ENCODE measurements around the gene MAP1LC3A. TPM values are rescaled to one million over a fixed set of nuclear protein-coding genes. Genes with fewer than 3 reads are reported as not detected.

Gene MAP1LC3A
- total RNA-seq, 1 donor from 2014 or later = 67.2 TPM

DNA sequence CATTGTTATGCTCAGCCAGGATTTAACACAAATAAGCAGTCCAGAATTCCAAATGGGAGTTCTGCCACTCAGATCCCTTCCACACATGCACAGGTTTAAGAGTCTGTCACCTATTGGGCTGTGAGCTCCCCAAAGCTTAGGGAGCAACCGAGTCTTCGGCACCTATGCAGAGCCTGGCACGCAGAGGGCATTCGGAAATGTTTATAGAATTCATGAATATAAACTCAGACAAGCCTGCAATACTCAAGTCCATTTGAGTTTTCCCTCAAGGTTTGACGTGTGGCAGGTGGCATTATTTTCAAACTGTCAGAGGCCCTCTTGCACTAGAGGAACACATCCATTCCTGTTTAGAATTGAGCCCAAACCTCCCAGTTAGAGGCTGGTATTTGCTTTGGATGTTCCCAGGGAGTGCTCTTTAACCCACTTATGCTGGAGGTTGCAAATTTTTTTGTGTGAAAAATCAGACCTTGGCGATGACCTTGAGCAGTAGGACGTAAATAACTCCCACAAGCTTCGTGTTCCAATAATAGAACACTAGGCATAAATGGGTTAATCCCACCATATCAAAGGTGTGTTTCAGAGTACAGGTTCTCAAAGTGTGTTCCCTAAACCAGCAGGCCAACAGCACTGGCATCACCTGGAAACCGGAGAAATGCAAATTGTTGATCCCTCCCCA is 28.1 kb downstream of the MAP1LC3A start:
- H3K27me3 Mint-ChIP-seq (ENCODE audit: unreplicated experiment) = no peaks in the 10 kb centered on the region
- peaks cover 4% of the 10 kb centered on the region for H3K4me1 Mint-ChIP-seq (ENCODE audit: unreplicated experiment)
- no peaks in the 10 kb centered on the region for H3K9me3 Mint-ChIP-seq (ENCODE audit: unreplicated experiment)
- H3K27ac Mint-ChIP-seq (ENCODE audit: unreplicated experiment) = no peak overlapping the region
- DNase-seq (ENCODE audit: extremely low spot score, unreplicated experiment) = peak; percentile 36
- no peaks in the 10 kb centered on the region for H3K36me3 Mint-ChIP-seq (ENCODE audit: unreplicated experiment)
- H3K4me3 Mint-ChIP-seq (ENCODE audit: unreplicated experiment) = no peak overlapping the region
- TF ChIP-seq, protein P1, sequence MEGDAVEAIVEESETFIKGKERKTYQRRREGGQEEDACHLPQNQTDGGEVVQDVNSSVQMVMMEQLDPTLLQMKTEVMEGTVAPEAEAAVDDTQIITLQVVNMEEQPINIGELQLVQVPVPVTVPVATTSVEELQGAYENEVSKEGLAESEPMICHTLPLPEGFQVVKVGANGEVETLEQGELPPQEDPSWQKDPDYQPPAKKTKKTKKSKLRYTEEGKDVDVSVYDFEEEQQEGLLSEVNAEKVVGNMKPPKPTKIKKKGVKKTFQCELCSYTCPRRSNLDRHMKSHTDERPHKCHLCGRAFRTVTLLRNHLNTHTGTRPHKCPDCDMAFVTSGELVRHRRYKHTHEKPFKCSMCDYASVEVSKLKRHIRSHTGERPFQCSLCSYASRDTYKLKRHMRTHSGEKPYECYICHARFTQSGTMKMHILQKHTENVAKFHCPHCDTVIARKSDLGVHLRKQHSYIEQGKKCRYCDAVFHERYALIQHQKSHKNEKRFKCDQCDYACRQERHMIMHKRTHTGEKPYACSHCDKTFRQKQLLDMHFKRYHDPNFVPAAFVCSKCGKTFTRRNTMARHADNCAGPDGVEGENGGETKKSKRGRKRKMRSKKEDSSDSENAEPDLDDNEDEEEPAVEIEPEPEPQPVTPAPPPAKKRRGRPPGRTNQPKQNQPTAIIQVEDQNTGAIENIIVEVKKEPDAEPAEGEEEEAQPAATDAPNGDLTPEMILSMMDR (IDR thresholded peaks at IDR 0.05) = no peak

DNA sequence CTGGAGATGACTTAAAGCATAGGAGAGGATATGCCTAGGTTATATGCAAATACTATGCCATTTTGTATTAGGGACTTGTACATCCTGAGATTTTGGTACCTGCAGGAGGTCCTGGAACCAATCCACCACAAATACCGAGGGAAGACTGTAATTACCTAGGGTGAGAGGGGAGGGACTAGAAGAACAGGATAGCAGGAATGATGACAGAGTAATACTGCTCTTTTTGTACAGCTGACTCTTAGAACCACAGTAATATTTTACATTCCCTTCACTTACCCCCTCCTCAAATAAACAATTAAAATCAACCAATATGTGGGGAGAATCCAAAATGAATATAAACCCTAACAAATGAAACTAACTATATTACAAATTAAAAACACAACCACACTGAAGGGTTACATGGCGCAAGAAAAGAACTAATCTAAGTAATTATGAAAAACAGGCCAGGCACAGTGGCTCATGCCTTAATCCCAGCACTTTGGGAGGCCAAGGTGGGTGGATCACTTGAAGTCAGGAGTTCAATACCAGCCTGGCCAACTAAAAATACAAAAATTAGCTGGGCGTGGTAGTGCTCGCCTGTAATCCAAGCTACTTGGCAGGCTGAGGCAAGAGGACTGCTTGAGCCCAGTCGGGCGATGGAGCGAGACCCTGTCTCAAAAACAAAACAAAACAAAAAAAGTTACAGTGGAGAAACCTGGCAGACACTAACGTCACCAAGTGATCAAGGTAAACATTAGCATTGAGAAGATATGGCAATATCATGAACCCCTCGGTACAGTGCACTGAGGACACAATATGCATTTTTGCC is 37.1 kb downstream of the MAP1LC3A start:
- Mint-ChIP-seq H3K9me3 (ENCODE audit: unreplicated experiment) (no peaks in the 10 kb centered on the region), H3K4me1 (ENCODE audit: unreplicated experiment) (peaks cover 3% of the 10 kb centered on the region), H3K36me3 (ENCODE audit: unreplicated experiment) (peaks cover 4% of the 10 kb centered on the region), H3K4me3 (ENCODE audit: unreplicated experiment) (no peak overlapping the region), H3K27ac (ENCODE audit: unreplicated experiment) (no peak overlapping the region), H3K27me3 (ENCODE audit: unreplicated experiment) (no peaks in the 10 kb centered on the region)
- TF ChIP-seq, protein P1 (IDR thresholded peaks at IDR 0.05) = no peak
- DNase-seq (ENCODE audit: extremely low spot score, unreplicated experiment) = peak; percentile 15

DNA sequence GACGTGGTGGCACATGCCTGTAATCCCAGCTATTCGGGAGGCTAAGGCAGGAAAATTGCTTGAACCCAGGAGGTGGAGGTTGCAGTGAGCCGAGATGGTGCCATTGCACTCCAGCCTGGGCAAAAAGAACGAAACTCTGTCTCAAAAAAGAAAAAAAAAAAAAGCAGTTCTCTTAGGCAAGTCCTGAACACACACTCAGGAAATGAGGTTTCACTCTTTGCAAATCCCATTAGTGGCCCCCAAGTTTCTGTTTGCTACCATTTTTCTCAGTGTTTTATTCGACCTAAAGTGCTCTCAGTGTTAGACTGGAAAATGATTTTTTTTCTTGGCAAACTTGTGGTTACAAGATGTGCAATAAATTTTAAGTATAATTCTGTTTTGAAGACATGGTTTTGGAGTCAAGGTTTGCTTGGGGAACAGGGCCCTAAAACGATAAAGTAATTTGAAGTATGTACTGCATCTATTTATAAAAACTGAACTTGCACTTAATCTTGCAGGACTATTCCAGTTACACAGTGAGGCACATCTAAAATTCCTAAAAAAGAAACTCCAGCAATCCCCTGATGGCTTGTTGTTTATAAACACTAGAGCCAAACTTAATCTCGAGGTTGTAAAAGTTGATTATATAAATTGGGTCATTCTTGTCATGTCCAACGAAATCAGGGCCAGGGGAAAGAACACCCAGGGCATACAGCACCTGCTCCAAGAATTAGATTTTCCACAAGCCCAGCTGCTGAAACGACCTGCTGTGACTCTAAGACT is 42.6 kb downstream of the MAP1LC3A start:
- H3K9me3 Mint-ChIP-seq (ENCODE audit: unreplicated experiment) = no peaks in the 10 kb centered on the region

DNA sequence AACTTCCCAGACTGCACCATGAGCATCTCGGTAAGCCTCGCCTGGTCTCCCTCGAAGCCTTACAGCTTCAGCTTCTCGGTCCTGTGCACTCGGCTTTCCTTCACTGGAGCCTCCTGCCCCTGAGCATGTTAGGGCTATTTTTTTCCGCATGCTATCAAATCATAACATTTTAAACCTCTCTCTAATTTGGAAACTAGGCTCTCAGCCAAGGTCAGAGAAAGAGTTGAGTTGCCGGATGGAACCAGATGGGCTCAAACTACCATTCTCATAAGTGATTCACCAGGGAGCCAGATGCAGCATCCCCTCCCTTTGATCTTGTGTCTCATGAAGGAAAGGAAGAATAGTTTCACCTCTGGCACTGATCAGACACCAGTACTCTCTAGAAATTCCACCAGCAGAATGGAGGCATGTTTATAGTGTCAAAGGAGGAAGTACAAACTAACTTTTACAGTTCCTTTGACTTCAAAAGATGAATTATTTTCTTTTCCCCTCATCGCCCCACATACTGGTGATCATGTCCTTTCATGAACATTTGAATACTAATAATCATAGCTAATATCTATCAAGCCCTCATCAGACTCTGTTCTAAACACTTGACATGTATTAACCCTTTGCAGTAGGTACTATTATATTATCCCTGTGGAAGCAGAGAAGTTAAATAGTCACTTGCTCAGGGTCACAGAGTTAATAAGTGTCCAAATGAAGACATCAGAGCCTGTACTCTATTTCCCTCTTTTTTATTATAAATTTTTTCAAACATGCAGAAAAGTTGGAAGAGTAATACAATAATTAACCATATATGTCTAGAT is 46.7 kb downstream of the MAP1LC3A start:
- H3K4me3 Mint-ChIP-seq (ENCODE audit: unreplicated experiment) = no peak overlapping the region
- no peaks in the 10 kb centered on the region for H3K27me3 Mint-ChIP-seq (ENCODE audit: unreplicated experiment)
- H3K36me3 Mint-ChIP-seq (ENCODE audit: unreplicated experiment) = peaks cover 12% of the 10 kb centered on the region
- H3K4me1 Mint-ChIP-seq (ENCODE audit: unreplicated experiment) = peaks cover 7% of the 10 kb centered on the region
- H3K27ac Mint-ChIP-seq (ENCODE audit: unreplicated experiment) = no peak overlapping the region
- peak; percentile 11 for DNase-seq (ENCODE audit: extremely low spot score, unreplicated experiment)
- TF ChIP-seq, protein P1 (IDR thresholded peaks at IDR 0.05) = no peak
- H3K9me3 Mint-ChIP-seq (ENCODE audit: unreplicated experiment) = no peaks in the 10 kb centered on the region

More for the DNA sequence above, 42.6 kb downstream of the MAP1LC3A start:
- no peaks in the 10 kb centered on the region for H3K27me3 Mint-ChIP-seq (ENCODE audit: unreplicated experiment)
- no peak overlapping the region for H3K4me3 Mint-ChIP-seq (ENCODE audit: unreplicated experiment)
- TF ChIP-seq, protein P1 (IDR thresholded peaks at IDR 0.05) = no peak
- H3K4me1 Mint-ChIP-seq (ENCODE audit: unreplicated experiment) = peaks cover 7% of the 10 kb centered on the region
- H3K36me3 Mint-ChIP-seq (ENCODE audit: unreplicated experiment) = peaks cover 5% of the 10 kb centered on the region
- DNase-seq (ENCODE audit: extremely low spot score, unreplicated experiment) = no peak
- H3K27ac Mint-ChIP-seq (ENCODE audit: unreplicated experiment) = no peak overlapping the region
